RWPE2 (cell line): ENCODE measurements around the gene CCDC187.
A peak's percentile ranks its signal among the peaks of the same experiment; 100 is the strongest.

Experiments
- ATAC-seq: fragments of 200-7000 bp; cut with Tn5 transposase; 3 replicates; pipeline ENCODE4 v1.9.1; 2021; ENCODE audit warnings: low read depth
- DNase-seq: peaks from one replicate; pipeline ENCODE4 v3.0.0-alpha.2; 2020; ENCODE audit warnings: low spot score
- H3K27ac ChIP-seq: fragments of 450-650 bp; 2 replicates; pipeline ENCODE4 v1.5.1; 2017; ENCODE audit warnings: mild to moderate bottlenecking; ENCODE audit not compliant: poor library complexity, severe bottlenecking
- H3K27me3 ChIP-seq: fragments of 250-450 bp; sonication (Bioruptor Pico); 2 replicates; pipeline ENCODE4 v1.5.1; 2021; ENCODE audit warnings: mild to moderate bottlenecking, moderate library complexity; ENCODE audit not compliant: insufficient read depth, poor library complexity, severe bottlenecking
- H3K36me3 ChIP-seq: fragments of 250-450 bp; sonication (Bioruptor Pico); 2 replicates; pipeline ENCODE4 v1.5.1; 2020; ENCODE audit warnings: low read depth, mild to moderate bottlenecking, moderate library complexity
- H3K4me1 ChIP-seq: fragments of 250-450 bp; sonication (Bioruptor Pico); 2 replicates; pipeline ENCODE4 v1.5.1; 2021; ENCODE audit warnings: mild to moderate bottlenecking, moderate library complexity; ENCODE audit not compliant: insufficient read depth, poor library complexity, severe bottlenecking
- H3K4me3 ChIP-seq: fragments of 250-450 bp; sonication (Bioruptor Pico); 2 replicates; pipeline ENCODE4 v1.5.1; 2021; ENCODE audit warnings: mild to moderate bottlenecking, moderate library complexity; ENCODE audit not compliant: severe bottlenecking
- H3K9me3 ChIP-seq: fragments of 250-450 bp; sonication (Bioruptor Pico); 2 replicates; pipeline ENCODE4 v1.5.1; 2021; ENCODE audit warnings: mild to moderate bottlenecking, moderate library complexity; ENCODE audit not compliant: severe bottlenecking
- CTCF ChIP-seq: fragments of 450-650 bp; IDR thresholded peaks from one replicate; pipeline ENCODE4 v1.5.1; 2017; ENCODE audit warnings: mild to moderate bottlenecking, moderate library complexity; ENCODE audit not compliant: poor library complexity, severe bottlenecking

The CCDC187 gene

GRCh38 chr9:136306211-136307208 is 2.6 kb upstream of the CCDC187 start:
- Histone ChIP-seq H3K4me3 (no peak overlapping the region), H3K27ac (no peak overlapping the region), H3K27me3 (no peaks in the 10 kb centered on the region), H3K4me1 (no peaks in the 10 kb centered on the region), H3K36me3 (no peaks in the 10 kb centered on the region), H3K9me3 (no peaks in the 10 kb centered on the region)
- peak; percentile 47 for ATAC-seq
- no peak for TF ChIP-seq CTCF
- no peak for DNase-seq

GRCh38 chr9:136305804-136306203 is 1.9 kb upstream of the CCDC187 start:
- Histone ChIP-seq H3K9me3 (no peaks in the 10 kb centered on the region), H3K36me3 (no peaks in the 10 kb centered on the region), H3K4me3 (no peak overlapping the region), H3K4me1 (no peaks in the 10 kb centered on the region), H3K27ac (no peak overlapping the region), H3K27me3 (no peaks in the 10 kb centered on the region)
- DNase-seq (no peak), ATAC-seq (0 out of 3 replicates have a peak, but pooled peaks have one; percentile 4)
- TF ChIP-seq CTCF: no peak

- H3K27me3 ChIP-seq: no peaks in the 10 kb centered on the region
- no peak overlapping the region for H3K4me3 ChIP-seq
- H3K9me3 ChIP-seq: no peaks in the 10 kb centered on the region
- no peaks in the 10 kb centered on the region for H3K4me1 ChIP-seq
- no peak overlapping the region for H3K27ac ChIP-seq
- DNase-seq (no peak), ATAC-seq (peak; percentile 21)
- TF ChIP-seq CTCF: no peak
- no peaks in the 10 kb centered on the region for H3K36me3 ChIP-seq
These were observed 1.1 kb upstream of the CCDC187 start for GRCh38 chr9:136304981-136305380.

GRCh38 chr9:136304456-136304855 is 562 bp upstream of the CCDC187 start:
- no peak for TF ChIP-seq CTCF
- H3K27ac ChIP-seq: no peak overlapping the region
- no peaks in the 10 kb centered on the region for H3K36me3 ChIP-seq
- H3K27me3 ChIP-seq: no peaks in the 10 kb centered on the region
- H3K4me1 ChIP-seq: no peaks in the 10 kb centered on the region
- DNase-seq: no peak
- H3K9me3 ChIP-seq: no peaks in the 10 kb centered on the region
- H3K4me3 ChIP-seq: no peak overlapping the region
- no peak for ATAC-seq
